Measurements from ENCODE around the gene OSBPL1A.
"Not testable (repeated sequence)": the region's sequence is repeated elsewhere in the genome, so short reads cannot be mapped to it uniquely, and the experiment has no call there.

The OSBPL1A gene

GRCh38 chr18:24168496-24168895 lies 229.1 kb downstream of the OSBPL1A start:
- Histone ChIP-seq H3K27ac (no peak overlapping the region), H3K4me3 (no peak overlapping the region)

DNA sequence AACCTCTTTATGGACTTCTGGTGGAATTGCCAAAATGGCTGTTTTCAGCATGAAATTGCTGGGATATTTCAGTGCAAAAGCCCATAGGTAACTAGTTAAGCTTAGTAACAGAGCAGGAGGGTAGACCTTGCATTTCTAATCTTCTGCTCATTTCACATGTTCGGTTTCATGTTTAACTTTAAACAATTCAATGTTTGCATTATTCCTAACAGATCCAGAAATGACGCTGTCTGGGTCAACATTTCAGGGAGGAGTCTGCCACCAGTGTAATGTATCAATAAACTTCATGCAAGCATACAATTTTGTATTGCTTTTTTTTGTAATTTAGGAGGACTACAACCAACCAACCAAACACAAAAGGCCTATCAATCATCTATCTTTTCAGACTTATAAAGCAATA lies 236.3 kb downstream of the OSBPL1A start:
- H3K27ac ChIP-seq, result no peak overlapping the region

GRCh38 chr18:24160086-24160485 lies 237.5 kb downstream of the OSBPL1A start:
- no peak overlapping the region for H3K4me3 ChIP-seq
- H3K27ac ChIP-seq, result no peak overlapping the region

More for the DNA sequence above, 236.3 kb downstream of the OSBPL1A start:
- H3K4me3 ChIP-seq, result no peak overlapping the region

DNA sequence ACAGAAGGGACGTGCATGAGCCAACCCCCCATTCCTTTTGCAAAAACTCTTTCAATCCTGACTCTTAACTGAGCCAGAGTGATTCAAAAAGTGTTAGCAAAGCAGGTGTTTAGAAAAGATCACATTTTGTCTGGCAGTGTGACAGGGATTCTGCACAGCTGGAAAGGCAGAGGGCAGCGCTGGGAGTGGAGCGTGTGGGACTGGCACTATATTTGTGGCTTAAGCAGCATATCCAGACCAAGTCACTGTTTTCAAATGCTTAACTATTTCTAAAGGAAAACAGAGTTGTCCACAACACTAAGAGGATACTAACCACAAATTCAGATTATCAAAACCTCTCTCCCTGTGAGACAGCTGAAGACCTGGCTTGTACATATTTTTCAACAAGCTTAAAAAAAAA lies 239.8 kb downstream of the OSBPL1A start:
- Histone ChIP-seq H3K4me3 (no peak overlapping the region), H3K27ac (no peak overlapping the region)

GRCh38 chr18:24153397-24153796 lies 244.2 kb downstream of the OSBPL1A start:
- Histone ChIP-seq H3K27ac (no peak overlapping the region), H3K4me3 (no peak overlapping the region)

GRCh38 chr18:24149591-24149990 lies 248.0 kb downstream of the OSBPL1A start:
- not testable (repeated sequence) for H3K4me3 ChIP-seq, H3K27ac ChIP-seq

GRCh38 chr18:24142376-24142775 lies 255.2 kb downstream of the OSBPL1A start:
- Histone ChIP-seq H3K4me3 (no peak overlapping the region), H3K27ac (no peak overlapping the region)

DNA sequence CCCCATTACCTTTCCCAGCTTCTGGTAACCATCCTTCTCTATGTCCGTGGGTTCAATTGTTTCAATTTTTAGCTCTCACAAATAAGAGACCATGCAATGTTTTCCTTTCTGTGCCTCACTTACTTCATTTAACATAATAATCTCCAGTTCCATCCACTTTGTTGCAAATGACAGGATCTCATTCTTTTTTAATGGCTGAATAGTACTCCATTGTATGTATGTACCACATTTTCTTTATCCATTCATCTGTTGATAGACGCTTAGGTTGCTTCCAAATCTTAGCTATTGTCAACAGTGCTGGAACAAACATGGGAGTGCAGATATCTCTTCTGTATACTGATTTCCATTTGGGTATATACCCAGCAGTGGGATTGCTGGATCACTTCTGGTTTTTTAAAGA lies 256.9 kb downstream of the OSBPL1A start:
- H3K27ac ChIP-seq, result no peak overlapping the region
- H3K4me3 ChIP-seq, result no peak overlapping the region

GRCh38 chr18:24138789-24139616 lies 258.6 kb downstream of the OSBPL1A start, which contains the start of gene CABYR:
Gene CABYR (plus strand): TSS chr18:24139062. CDS start chr18:24143115, 4,053 bp downstream.
- peak within 1 kb of the TSS in 17 of 21 experiments; percentile 16 to 78 (median 48) for H3K27ac ChIP-seq
- H3K4me3 ChIP-seq, result peak within 1 kb of the TSS; percentile 43 to 66 (median 50)

DNA sequence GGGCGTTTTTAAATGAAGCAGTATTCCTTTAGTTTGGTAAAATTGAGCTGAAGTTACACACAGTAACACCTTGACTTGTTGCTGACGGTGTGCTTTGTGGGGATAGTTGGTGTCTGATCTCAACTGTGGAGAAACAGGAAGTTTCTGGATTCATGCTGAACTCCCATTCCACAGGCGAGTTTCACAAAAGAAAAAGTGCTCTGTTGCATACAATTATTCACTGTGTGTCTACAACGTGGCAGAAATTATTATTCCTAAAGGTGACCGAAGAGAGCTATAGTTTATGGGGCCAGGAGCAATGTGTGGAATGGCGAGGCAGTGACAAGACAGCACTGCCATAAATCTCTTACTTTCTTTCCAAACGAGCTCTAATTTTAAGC lies 259.2 kb downstream of the OSBPL1A start:
- peak overlapping the region in 13 of 21 experiments; percentile 16 to 78 (median 46) for H3K27ac ChIP-seq
- peak overlapping the region; percentile 43 to 66 (median 50) for H3K4me3 ChIP-seq

DNA sequence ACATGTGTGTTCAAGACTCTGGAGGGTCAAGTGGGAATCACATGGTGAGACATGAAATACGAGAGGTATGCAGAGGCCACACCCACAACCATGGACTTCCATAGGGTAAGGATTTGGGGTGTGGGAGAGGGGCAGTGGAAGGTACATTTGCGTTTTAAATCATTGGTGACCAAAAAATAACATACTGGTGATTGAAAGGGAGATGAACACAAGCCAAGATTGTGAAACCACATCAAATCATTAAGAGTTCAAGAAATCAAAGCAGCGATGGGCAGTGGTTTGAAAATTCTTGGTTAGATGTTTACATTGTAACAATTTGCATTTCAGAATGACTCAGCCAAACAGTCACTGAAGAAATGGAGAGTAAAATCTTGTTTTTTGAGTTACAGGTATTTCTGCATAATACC lies 260.7 kb downstream of the OSBPL1A start:
- H3K4me3 ChIP-seq, result no peak overlapping the region
- no peak overlapping the region for H3K27ac ChIP-seq

- Histone ChIP-seq H3K4me3 (no peak overlapping the region), H3K27ac (no peak overlapping the region)
These were observed 267.1 kb downstream of the OSBPL1A start for GRCh38 chr18:24130494-24130893.

GRCh38 chr18:24128700-24129099 lies 268.9 kb downstream of the OSBPL1A start:
- H3K27ac ChIP-seq, result no peak overlapping the region

DNA sequence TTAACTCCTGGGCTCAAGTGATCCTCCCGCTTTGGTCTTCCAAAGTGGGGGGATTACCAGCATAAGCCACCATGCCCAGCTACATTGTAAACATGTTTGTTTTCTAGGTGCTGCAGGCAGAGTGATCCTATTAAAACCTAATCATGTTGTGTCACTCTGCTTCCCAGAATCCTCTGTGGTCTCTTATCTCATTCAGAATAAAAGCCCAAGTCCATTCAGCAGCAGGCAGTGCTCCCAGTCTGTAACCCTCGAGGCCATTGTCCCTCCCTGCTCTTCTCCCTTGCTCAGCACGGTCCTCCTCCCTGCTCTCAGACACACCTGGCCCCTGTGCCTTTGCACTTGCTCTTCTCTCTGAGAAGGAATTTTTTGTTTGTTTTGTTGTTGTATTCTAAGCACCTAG lies 269.9 kb downstream of the OSBPL1A start:
- no peak overlapping the region for H3K4me3 ChIP-seq

More at GRCh38 chr18:24128700-24129099, 268.9 kb downstream of the OSBPL1A start:
- no peak overlapping the region for H3K4me3 ChIP-seq

GRCh38 chr18:24126155-24126961 lies 271.3 kb downstream of the OSBPL1A start:
- Histone ChIP-seq H3K4me3 (no peak overlapping the region), H3K27ac (no peak overlapping the region)

More for the DNA sequence above, 269.9 kb downstream of the OSBPL1A start:
- no peak overlapping the region for H3K27ac ChIP-seq

GRCh38 chr18:24121625-24122024 lies 276.0 kb downstream of the OSBPL1A start:
- no peak overlapping the region for H3K27ac ChIP-seq
- H3K4me3 ChIP-seq, result no peak overlapping the region

- Histone ChIP-seq H3K27ac (no peak overlapping the region), H3K4me3 (no peak overlapping the region)
These were observed 276.9 kb downstream of the OSBPL1A start for GRCh38 chr18:24120676-24121075.

- H3K4me3 ChIP-seq, result no peak overlapping the region
These were observed 278.7 kb downstream of the OSBPL1A start for GRCh38 chr18:24118750-24119577.

GRCh38 chr18:24115628-24116027 lies 282.0 kb downstream of the OSBPL1A start:
- Histone ChIP-seq H3K27ac (no peak overlapping the region), H3K4me3 (no peak overlapping the region)

More at GRCh38 chr18:24118750-24119577, 278.7 kb downstream of the OSBPL1A start:
- no peak overlapping the region for H3K27ac ChIP-seq

Measured in skin epidermis (tissue), 12 donors.